GM23338 (cell line): ENCODE measurements around the gene CHN1. TPM values are rescaled to one million over a fixed set of nuclear protein-coding genes. Genes with fewer than 3 reads are reported as not detected.

Experiments
- ATAC-seq: fragments of 200-7000 bp; cut with Tn5 transposase; 3 replicates; pipeline ENCODE4 v1.9.1; 2020
- DNase-seq: peaks from one replicate; pipeline ENCODE4 v3.0.0-alpha.2; 2015; ENCODE audit warnings: low spot score
- H2AFZ ChIP-seq: fragments of 200-600 bp; sonication (generic); 2 replicates; pipeline ENCODE4 v1.8.0; 2016; ENCODE audit warnings: antibody characterized with exemption, mild to moderate bottlenecking, moderate library complexity
- H3F3A ChIP-seq: fragments of 200-600 bp; sonication (generic); replicated peaks from 2 replicates; pipeline ENCODE4 v1.8.0; 2017; ENCODE audit warnings: antibody characterized with exemption, mixed run types, low read depth
- H3K27ac ChIP-seq: fragments of 200-600 bp; sonication (generic); 2 replicates; pipeline ENCODE4 v1.6.1; 2016; ENCODE audit warnings: low read depth
- H3K27me3 ChIP-seq: fragments of 200-600 bp; sonication (generic); 2 replicates; pipeline ENCODE4 v1.8.0; 2016; ENCODE audit warnings: mild to moderate bottlenecking, mixed run types, moderate library complexity; ENCODE audit not compliant: insufficient read depth
- H3K36me3 ChIP-seq: fragments of 200-600 bp; sonication (generic); 2 replicates; pipeline ENCODE4 v1.8.0; 2016; ENCODE audit warnings: mild to moderate bottlenecking; ENCODE audit not compliant: insufficient read depth
- H3K4me1 ChIP-seq: fragments of 200-600 bp; sonication (generic); 2 replicates; pipeline ENCODE4 v1.8.0; 2016; ENCODE audit warnings: mild to moderate bottlenecking, moderate library complexity; ENCODE audit not compliant: insufficient read depth
- H3K4me2 ChIP-seq: fragments of 200-600 bp; sonication (generic); 2 replicates; pipeline ENCODE4 v1.7.1; 2017; ENCODE audit warnings: mixed run types
- H3K4me3 ChIP-seq: fragments of 200-600 bp; sonication (generic); 2 replicates; pipeline ENCODE4 v1.6.1; 2016; ENCODE audit warnings: mixed run types
- H3K79me2 ChIP-seq: fragments of 200-600 bp; sonication (generic); replicated peaks from 2 replicates; pipeline ENCODE4 v1.8.0; 2017; ENCODE audit warnings: mild to moderate bottlenecking; ENCODE audit not compliant: insufficient read depth
- H3K9me2 ChIP-seq: fragments of 200-600 bp; sonication (generic); 2 replicates; pipeline ENCODE4 v1.8.0; 2017; ENCODE audit not compliant: insufficient read depth
- H4K20me1 ChIP-seq: fragments of 200-600 bp; sonication (generic); replicated peaks from 2 replicates; pipeline ENCODE4 v1.8.0; 2017; ENCODE audit warnings: mild to moderate bottlenecking; ENCODE audit not compliant: insufficient read depth
- H3K27ac Mint-ChIP-seq: 2 replicates; pipeline ENCODE4 v1.8.0; 2020; ENCODE audit warnings: inconsistent platforms, mild to moderate bottlenecking, moderate library complexity, mixed read lengths
- H3K27me3 Mint-ChIP-seq: 3 replicates; pipeline ENCODE4 v1.8.0; 2022; ENCODE audit warnings: low read depth, mild to moderate bottlenecking, moderate library complexity, mixed read lengths, inconsistent platforms; ENCODE audit not compliant: insufficient read depth, poor library complexity
- H3K36me3 Mint-ChIP-seq: 3 replicates; pipeline ENCODE4 v1.8.0; 2021; ENCODE audit warnings: low read depth, mild to moderate bottlenecking, inconsistent platforms, moderate library complexity, mixed read lengths
- H3K4me1 Mint-ChIP-seq: 3 replicates; pipeline ENCODE4 v1.8.0; 2020; ENCODE audit warnings: mild to moderate bottlenecking, inconsistent platforms, mixed read lengths
- H3K4me3 Mint-ChIP-seq: 3 replicates; pipeline ENCODE4 v1.8.0; 2021; ENCODE audit warnings: moderate library complexity, mild to moderate bottlenecking, inconsistent platforms, mixed read lengths
- H3K9me3 Mint-ChIP-seq: 3 replicates; pipeline ENCODE4 v1.8.0; 2020; ENCODE audit warnings: moderate library complexity, mild to moderate bottlenecking, inconsistent platforms, mixed read lengths
- CREB1 ChIP-seq: fragments of 250-450 bp; sonication (Bioruptor Pico); IDR thresholded peaks from 2 replicates; pipeline ENCODE4 v1.5.0; 2020; ENCODE audit warnings: low read depth, mild to moderate bottlenecking, moderate library complexity
- CTCF ChIP-seq, 2 experiments: fragments of 200-600 bp in 1 of 2; sonication (generic) in 1 of 2; conservative IDR thresholded peaks; 2 replicates each; pipeline versions ENCODE4 v1.5.1 to v1.6.1; 2016 to 2017; ENCODE audit warnings: antibody characterized with exemption in 2 of 2, low read depth in 2 of 2, mild to moderate bottlenecking in 2 of 2, moderate library complexity in 1 of 2
- ETS1 ChIP-seq: IDR thresholded peaks from 2 replicates; pipeline ENCODE4 v1.6.1; 2016; ENCODE audit warnings: antibody characterized with exemption
- EZH2 ChIP-seq: fragments of 200-600 bp; sonication (generic); IDR thresholded peaks from one replicate; pipeline ENCODE4 v1.8.0; 2017; ENCODE audit warnings: antibody characterized with exemption, mild to moderate bottlenecking, low read depth; ENCODE audit not compliant: unreplicated experiment
- EZH2phosphoT487 ChIP-seq: fragments of 200-600 bp; sonication (generic); IDR thresholded peaks from one replicate; pipeline ENCODE4 v1.8.1; 2018; ENCODE audit warnings: antibody characterized with exemption; ENCODE audit not compliant: unreplicated experiment
- JUNB ChIP-seq: IDR thresholded peaks from one replicate; pipeline ENCODE4 v1.6.1; 2016; ENCODE audit warnings: antibody characterized with exemption; ENCODE audit not compliant: unreplicated experiment
- NANOG ChIP-seq: IDR thresholded peaks from 2 replicates; pipeline ENCODE4 v1.6.1; 2016; ENCODE audit warnings: antibody characterized with exemption, borderline replicate concordance
- POLR2AphosphoS5 ChIP-seq: IDR thresholded peaks from 2 replicates; pipeline ENCODE4 v1.6.1; 2016; ENCODE audit warnings: antibody characterized with exemption, low read depth
- REST ChIP-seq: IDR thresholded peaks from one replicate; pipeline ENCODE4 v1.6.1; 2018; ENCODE audit warnings: antibody characterized with exemption; ENCODE audit not compliant: unreplicated experiment
- STAT1 ChIP-seq: IDR thresholded peaks from one replicate; pipeline ENCODE4 v1.6.1; 2016; ENCODE audit warnings: antibody characterized with exemption; ENCODE audit not compliant: unreplicated experiment
- ZNF114 ChIP-seq: fragments of 250-450 bp; sonication (Bioruptor Pico); IDR thresholded peaks from 2 replicates; pipeline ENCODE4 v1.5.0; 2020; ENCODE audit warnings: mild to moderate bottlenecking, moderate library complexity
- ZNF331 ChIP-seq: fragments of 250-450 bp; sonication (Bioruptor Pico); IDR thresholded peaks from 2 replicates; pipeline ENCODE4 v1.5.0; 2020; ENCODE audit warnings: low read depth, mild to moderate bottlenecking, moderate library complexity
- ZNF462 ChIP-seq: fragments of 250-450 bp; sonication (Bioruptor Pico); IDR thresholded peaks from 2 replicates; pipeline ENCODE4 v1.5.0; 2020; ENCODE audit warnings: mild to moderate bottlenecking, moderate library complexity
- polyA plus RNA-seq: library from polyadenylated mRNA; unstranded; fragments of >200 nt; fragmentation: Nextera tagmentation; extraction: Ambion mirVana; gene quantifications from 2 replicates; pipeline ENCODE4 v1.2.1, GENCODE V29; 2016
- total RNA-seq: library from RNA; depleted of rRNA; stranded (reverse); fragments of >200 nt; shearing (Covaris generic); gene quantifications from 2 replicates; pipeline ENCODE4 v1.2.3, GENCODE V29; 2014

CHN1 gene
- total and polyA plus RNA-seq, 2 experiments from 2014 or later: 28.1 to 36.5 TPM

GRCh38 chr2:174749793-174750192, 255.4 kb downstream of the CHN1 start:
- Histone ChIP-seq H4K20me1 (no peaks in the 10 kb centered on the region), H3K36me3 (no peaks in the 10 kb centered on the region), H3K9me2 (peaks cover 6% of the 10 kb centered on the region; the same call in 1 of the 2 replicates), H3F3A (no peaks in the 10 kb centered on the region), H3K79me2 (no peaks in the 10 kb centered on the region), H3K27me3 (no peaks in the 10 kb centered on the region), H3K4me2 (no peak overlapping the region; the same call in 1 of the 2 replicates), H3K27ac (no peak overlapping the region), H3K4me3 (no peak overlapping the region), H3K4me1 (peaks cover 16% of the 10 kb centered on the region), H2AFZ (peak overlapping the region; percentile 1; the same call in 1 of the 2 replicates)
- no peak for TF ChIP-seq JUNB
- no peak for TF ChIP-seq ZNF462 (CRISPR knock-in tag)
- TF ChIP-seq POLR2AphosphoS5: no peak
- TF ChIP-seq ETS1: no peak
- no peak for TF ChIP-seq REST
- no peak for TF ChIP-seq ZNF331 (CRISPR knock-in tag)
- no peak for TF ChIP-seq NANOG
- TF ChIP-seq ZNF114 (CRISPR knock-in tag): no peak
- no peak for TF ChIP-seq EZH2
- no peak for TF ChIP-seq CTCF (conservative IDR thresholded peaks at IDR 0.05; ENCODE audit: low read depth in 2 of 2)
- TF ChIP-seq CREB1: no peak
- no peak for TF ChIP-seq STAT1
- TF ChIP-seq EZH2phosphoT487: no peak
- Mint-ChIP-seq H3K36me3 (no peaks in the 10 kb centered on the region), H3K9me3 (no peaks in the 10 kb centered on the region), H3K27ac (no peak overlapping the region), H3K4me3 (no peak overlapping the region), H3K4me1 (peaks cover 22% of the 10 kb centered on the region), H3K27me3 (peaks cover 6% of the 10 kb centered on the region)
- ATAC-seq (no peak), DNase-seq (no peak)
